HuH-7 (cell line): ENCODE data around the gene CDH4.

ENCODE experiments used
- DNase-seq: peaks from one replicate; pipeline ENCODE4 v3.0.0; 2011; ENCODE audit warnings: low spot score

Gene CDH4

DNA sequence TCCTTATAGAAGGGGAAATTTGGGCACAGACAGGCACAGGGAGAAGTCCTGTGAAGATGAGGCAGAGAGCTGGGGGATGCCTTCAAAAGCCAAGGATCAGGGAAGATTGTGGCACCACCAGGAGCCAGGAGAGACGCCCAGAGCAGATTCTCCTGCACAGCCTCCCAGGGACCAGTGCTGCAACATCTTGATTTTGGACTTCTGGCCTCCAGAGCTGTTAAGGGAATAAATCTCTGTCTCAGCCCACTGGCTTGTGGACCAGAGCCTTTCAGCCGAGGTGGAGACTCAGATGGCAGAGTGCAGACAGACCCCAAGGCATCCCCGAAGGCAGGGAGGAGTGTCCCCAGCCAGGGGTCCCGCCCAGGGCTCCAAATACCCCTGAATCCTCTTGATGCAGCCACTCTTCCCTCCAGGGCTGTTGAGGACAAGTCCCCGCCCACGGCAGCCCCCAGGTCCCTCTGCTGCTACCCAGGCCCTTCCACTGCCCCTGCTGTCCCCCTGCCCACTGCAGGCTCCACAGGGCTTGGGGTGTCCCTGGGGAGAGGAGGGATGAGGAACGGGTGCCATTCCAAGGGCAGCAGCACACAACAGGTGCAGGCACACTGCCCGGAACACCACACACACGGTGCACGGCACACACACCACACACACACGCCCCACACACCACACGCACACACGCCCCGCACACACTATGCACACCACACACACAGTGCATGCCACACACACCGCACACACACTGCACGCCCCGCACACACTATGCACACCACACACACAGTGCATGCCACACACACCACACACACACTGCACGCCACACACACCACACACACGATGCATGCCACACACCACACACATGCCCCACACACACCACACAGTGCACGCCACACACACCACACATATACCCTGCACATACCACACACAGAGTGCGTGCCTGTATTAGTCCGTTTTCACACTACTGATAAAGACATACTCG is 502.2 kb downstream of the CDH4 start:
- DNase-seq, result no peak

DNA sequence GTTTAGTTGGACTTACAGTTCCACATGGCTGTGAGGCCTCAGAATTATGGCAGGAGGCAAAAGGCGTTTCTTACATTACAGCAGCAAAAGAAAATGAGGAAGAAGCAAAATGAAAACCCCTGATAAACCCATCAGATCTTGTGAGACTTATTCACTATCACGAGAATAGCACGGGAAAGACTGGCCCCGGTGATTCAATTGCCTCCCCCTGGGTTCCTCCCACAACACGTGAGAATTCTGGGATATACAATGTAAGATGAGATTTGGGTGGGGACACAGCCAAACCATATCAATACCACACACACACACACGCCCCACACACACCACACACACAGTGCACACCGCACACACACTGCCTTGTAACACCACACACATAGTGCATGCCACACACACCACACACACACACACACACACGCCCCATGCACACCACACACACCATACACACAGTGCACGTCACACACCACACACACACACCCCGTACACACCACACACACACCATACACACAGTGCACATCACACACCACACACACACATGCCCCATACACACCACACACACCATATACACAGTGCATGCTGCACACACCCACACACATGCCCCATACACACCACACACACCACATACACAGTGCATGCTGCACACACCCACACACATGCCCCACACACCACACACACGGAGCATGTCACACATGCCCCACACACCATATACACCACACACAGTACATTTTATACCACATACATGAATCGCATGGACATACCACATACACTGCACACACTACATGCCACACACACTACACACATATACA is 503.1 kb downstream of the CDH4 start:
- no peak for DNase-seq

DNA sequence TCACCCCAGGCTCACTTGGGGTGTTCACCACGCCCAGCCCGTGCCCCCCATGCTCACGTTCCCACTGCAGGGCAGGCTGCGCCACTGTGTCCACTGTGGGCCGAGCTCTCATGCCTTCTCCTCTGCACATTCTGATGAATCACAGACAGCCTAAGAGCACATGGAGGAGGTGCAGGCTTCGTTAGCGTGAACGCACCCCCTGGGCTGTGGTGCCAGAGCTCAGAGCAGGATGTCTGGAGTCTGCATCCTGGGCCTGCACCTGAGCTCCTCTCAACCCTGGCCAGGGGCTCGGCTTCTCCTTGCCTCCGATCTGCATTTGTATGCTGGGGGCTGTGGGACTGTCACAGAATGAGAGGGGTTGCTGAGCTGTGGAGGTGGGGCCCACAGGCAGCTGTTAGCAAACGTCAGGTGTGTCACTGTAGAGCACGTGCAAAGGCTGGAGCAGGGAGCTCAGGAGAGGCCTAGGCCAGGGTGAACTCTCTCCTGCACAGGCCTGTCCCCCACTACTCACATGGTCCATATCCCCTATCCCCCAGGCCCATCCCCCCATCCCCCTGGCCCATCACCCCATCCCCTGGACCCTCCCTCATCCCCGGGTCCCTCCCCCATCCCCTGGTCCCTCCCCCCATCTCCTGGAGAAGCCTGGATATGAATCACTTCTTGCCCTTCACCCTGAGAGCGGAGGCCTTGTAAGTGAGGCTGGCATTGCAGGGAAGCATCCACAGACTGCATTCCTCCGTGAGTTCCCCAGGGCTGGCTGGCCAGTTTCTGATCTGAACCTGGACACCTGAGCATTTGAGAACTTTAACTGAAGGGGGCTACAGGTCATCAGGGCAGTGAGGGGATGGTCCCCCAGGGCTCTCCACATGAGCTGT is 504.1 kb downstream of the CDH4 start:
- no peak for DNase-seq

DNA sequence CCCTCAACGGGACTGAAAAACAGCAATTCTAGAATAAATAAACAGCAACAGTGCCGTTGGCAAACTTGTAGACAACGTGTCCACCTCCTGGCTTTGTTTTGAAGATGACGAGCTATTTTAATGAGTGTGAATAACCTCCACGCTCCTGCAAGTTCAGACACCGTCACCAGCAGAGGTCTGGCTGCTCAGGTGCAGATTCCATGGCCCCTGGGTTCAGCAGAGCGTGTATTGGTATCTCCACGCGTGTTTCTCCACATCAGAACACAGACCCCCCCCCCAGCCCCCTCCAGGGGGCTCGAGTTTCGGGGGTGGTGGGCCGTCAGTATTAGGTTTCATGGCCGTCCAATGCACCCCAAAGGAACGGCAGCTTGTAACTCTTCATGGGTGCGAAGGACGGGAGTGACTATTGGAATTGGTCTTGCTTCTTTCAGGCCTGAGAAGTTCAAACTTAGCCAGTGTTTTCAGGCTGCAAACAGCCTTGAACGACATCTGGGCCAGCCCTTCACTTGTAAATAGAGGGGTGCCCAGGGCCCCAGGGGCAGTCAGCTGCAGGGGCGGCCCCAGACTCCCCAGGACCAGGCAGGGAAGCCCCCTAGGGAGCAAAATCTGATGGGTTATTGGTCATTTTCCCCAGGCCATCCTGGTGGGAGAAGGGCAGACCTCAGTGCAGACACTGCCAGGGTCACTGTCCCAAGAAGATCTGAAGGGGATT is 505.1 kb downstream of the CDH4 start:
- no peak for DNase-seq

DNA sequence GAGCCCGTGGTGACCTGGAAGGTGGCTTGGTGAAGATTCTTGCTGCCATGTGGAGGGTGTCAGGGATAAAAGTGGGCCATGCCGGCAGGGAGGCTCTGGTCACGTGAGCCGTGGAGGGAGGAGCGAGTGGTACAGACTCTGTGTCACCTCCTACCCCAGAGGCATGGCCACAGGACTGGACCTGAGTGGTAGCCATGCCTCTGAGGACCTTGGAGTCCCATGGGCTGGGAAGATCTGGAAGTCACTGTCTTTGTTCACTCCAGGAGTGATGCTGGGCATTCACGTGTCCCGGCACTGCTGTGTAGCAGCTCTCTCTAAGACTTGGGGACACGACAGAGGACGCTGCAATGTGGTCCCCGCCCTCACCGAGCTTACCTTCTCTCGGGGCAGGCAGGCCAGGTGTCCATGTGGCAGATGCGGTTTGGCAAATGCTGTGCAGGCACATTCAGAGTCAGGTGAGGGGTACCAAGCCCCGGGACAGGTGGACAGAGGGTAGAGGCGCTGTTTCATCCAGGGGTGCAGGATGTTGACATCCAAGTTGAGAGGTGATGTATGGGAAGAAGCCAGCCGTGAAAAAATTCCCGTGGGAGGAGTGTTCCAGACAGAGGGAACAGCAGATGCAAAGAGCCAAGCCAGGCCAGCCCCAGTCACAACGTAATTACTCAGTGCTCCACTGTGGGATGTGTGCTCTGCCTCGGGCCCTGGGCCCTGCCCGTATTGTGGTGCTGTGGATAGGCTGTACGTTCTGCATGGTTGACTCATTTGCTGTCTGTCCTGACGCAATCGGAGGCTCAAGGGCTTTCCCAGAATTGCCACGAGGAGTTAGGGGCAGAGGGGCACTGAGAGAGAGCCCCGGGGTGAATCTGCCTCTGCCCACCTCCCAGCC is 505.9 kb downstream of the CDH4 start:
- DNase-seq, result no peak

DNA sequence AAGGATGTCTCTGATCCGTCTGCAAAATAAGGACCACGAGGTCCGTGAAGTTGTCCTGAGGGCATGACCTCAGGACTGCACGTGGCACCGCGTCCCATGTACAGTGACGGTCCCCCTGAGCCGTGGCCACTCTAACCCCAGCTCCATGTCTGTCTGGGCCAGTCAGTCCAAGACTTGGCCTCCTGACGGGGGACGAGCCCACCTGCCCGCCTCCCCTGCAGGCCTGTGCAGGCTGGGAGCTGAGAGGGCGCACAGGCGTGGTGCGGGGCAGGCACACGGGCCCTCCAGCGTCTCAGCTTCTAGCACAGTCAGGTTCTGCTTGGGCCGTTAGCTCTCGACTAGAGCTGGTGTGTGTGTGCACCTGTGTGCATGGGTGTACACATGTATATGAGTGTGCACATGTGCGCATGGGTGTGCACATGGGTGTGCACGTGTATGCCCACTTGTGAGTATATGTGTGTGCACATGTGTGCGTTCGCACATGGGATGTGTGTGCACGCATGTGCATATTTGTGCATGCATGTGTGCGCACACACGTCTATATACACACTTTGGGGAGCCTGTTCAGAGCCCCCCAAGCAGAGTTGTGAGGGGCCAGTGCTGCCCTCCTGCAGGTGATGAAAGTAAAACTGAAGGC is 506.6 kb downstream of the CDH4 start:
- DNase-seq, result no peak

DNA sequence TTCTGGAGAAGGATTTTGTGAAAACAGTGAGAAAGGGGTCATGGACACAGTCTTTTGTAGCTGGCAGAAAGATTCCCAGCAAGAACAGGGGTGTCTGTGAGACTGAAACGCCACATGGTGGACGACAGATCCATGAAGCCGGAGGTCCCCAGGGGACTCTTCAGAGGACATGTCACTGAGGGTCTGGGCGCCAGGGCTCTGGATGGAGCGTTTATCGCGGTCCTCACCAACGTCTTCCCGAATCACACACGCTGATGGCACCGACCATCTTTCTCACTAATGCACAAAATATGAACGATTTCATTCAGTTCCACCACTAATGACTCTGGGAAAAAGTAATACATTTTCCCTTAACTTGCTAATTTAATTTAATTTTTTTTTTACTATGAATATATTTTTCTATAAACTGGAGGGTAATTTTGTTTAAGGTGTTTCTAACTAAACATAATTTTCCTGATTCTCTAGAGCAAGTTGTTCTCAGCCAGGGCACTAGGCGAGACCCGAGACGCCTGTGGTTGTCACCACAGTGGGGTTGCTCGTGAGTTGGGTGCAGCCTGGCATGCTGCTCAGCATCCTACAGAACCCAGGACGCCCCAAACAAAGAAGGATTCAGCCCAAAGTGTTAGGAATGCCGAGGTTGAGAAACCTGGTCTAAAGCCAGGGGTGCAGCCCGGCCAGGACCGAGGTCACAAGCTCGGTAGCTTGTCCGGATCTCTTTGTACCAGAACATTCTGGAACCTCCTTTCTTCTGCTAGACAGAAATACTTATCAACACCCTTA is 507.4 kb downstream of the CDH4 start:
- DNase-seq, result no peak

DNA sequence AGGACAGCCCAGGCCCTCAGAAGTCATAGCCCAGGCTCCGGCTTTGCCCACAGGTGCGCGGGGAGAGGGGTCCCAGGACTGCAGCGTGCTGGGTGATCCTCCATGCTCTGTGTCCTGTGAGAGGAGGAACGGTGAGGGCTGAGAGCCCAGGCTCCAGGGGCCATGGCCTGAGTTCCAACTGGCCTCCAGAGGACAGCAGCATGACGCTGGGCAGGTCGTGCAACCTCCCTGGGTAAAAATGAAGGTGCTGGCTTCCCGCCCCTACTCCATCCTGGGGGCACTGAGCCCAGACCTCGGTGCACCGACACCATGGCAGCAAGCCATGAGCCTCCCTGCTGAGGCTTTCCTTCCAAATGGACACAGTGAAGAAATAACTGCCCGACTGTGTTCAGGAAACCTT is 508.3 kb downstream of the CDH4 start:
- no peak for DNase-seq

DNA sequence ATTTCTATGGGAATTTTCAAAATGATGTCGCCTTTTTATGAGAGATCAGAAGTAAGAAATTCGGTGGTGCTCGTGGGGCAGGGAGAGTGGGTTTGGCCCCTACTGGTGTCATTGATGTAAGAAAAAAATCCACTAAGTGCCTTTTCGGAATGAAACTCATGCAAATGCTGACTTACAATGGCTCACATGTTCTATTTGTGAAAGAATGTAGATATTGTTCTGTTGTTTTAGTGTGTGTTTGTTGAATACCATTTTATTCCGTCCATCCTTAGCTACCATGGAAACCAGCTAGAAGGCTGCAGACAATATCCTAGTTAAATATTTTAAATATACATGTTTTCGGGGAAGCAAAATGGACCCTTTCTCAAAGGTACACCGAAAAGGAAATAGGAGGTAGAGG is 508.7 kb downstream of the CDH4 start:
- DNase-seq, result no peak

DNA sequence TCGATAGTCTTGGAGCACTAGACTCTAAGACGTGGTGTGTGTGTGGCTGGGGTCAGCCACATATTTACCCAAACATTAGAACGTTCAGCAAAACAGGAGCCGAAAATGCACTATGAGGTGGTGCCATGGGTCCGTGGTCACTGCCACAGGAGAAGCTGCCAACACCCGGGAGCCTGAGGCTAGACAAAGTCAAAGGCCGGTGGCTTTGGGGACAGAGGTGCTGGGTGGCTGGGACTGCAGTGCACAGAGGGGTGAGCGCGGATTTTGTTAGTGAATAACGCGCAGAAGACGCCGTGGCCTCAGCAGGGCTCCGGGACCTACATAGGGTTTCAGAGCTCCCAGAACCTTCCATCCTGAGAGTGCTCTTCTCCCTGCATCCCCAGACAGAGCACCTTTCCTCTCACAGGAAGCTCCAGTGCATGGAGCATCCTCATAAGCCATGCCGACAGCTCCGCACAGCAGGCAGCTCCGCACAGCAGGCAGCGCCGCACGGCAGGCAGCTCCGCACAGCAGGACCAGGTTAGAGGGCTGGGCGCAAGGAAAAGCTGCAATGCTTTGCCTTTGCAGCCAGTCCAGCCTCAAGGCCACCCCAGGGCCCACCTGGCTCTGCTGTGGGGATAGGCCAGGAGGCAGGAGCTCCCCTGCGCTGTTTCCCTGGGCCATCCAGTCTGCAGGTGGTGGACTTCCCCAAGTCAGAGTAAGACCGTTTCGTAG is 509.5 kb downstream of the CDH4 start:
- DNase-seq, result no peak

DNA sequence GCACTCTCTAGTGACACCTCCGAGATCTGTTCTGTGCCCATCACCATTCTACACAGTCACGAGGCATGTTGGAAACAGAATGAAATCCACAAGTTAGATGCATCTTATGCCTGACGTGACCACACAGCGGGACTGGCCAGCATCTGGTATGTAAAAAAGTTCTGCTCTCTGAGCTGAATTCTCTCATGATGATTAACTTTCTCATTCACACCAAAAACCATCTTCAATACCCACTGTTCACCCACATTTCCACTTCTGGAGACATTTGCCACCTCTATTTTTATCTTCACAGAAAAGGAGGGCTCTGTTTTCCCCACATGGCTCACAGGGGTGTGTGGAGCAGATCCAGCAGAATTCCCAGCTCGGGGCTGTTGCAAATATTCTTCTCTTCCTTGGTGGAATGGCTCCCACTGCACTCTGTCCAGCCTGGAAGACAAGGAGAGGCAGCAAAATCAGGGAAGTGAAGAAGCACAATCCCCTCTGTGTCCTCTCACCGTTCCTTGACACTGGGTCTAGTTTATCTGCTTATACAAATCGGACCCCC is 510.2 kb downstream of the CDH4 start:
- DNase-seq, result no peak

DNA sequence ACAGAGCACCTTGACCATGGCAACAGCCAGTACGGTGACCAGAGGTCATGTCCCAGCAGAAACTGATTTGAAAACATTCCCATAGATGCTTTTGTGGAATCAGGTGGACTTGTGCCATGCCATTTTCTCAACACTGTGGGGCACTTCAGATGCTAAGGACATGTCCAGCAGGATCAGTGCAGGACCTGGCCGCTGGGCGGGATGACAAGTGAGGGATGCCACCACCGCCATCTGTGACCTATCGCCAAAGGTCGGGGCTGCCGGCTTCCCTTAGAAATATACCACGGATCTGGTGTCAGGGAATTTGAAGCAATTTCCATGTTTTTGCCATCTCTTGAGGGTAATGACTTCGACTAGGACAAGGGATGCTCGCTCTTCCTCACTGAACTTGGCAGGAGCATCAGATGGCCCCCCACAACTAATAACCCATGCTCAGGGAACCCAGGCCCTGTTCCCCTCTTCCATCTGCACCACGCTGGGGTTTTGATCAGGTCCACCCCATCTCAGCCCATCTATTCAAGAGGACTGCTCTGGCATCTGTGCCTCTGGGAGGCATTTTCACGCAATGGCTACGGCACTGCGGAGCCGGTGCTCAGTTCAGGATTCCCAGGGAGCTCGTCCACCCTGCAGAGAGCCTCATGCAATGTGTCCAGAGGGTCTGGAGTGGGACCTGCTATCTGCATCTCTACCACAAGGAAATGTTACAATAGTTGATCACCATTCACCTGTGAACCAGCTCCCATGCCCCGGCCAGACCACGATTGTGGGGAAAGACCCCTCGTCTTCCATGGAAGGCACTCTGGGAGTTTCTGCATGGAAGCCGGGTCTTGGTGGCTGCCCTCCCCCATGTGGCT is 511.1 kb downstream of the CDH4 start:
- DNase-seq, result no peak

DNA sequence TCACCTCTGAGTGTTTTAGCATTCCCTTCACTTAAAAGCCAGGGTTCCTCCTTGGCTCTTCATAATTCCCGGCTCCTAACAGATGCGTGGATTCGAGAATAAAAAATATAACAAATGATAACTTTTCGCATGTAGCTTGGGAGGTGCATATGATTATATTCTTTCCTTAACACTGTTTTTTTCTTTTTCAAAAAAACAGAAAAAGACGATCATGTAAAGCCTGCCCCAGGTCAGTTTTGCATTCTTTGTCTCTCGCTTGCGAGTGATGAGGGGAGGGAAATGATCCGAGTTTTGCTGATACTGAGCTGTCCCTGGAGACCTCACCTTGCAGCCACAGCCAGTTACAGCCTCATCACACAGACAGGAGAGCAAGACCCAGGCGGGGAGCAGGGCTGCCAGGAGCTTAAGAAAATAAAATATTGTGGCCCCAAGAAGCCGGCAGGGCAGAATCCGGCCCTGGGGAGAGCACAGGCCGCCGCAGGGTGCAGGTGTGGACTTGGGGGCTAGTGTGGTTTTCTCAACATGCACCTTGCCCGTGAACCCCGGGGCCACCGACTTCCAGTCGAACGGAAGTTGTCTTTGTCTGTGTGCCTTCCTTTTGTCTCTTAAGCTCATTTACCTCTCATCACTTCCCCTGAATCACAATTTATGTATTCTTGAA is 511.8 kb downstream of the CDH4 start:
- no peak for DNase-seq

DNA sequence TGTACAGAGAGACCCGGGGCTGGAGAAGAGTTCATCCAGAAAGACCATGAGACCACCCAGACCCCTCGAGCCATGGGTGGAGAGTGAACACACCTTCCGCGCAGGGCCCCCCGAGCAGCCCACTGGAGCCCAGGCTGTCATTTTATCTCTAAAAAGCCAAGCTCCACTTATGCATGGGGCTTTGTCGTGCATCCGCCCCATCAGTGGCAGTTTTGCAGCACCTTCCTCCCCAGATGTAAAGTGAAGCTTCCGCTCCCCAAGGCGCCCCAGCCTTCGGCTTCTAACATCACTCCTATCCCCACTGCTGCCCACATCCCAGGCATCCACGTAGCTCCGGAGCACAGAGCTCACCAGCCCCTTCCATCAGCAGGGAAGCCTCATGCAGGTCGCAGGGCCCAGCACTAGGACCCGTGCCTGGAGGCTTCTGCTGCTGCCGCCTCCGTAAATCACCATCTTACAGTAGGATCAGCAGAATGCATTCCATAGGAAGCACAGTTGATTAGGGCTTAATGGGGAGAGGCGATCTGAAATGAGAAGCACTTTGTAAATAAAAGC is 512.5 kb downstream of the CDH4 start:
- no peak for DNase-seq

DNA sequence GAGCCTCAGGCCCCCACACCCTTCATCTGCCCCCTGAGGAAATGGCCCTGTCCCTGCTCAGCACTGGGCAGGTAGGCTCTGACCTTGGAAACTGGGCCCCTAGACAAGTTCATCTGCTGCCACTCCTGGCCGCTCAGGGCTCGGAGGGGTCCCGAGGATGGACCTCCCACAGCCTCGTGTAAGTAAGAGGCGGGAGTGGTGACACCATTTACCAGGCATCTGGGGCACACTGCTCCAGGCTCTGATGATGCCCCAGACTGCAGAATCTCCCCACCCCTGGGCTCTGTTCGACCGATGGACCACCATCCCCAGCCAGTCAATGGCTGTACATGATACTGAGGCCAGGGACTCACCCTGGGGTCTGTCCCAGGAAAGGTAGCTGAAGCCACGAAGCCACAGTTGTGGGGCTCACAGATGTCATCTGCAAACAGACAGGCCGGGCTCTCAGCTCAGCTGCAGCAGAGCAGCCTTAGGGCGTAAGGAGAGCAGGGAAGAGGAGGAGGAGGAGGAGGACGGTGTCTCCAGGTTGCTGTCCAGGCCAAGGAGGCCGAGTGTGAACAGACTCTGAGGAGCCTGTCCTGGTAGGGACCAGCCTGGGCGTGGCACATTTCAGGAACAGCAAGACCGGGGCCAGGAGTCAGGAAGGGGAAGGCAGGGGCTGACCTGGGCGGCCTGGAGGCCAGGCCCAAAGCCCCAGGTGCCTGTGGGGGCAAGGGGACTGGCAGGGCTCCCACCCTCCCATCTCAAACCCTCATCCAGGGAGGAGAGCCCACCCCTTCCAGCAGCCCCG is 513.2 kb downstream of the CDH4 start:
- DNase-seq, result no peak
